HEK293 (cell line): ENCODE data around the gene GSTT4.

Source experiments
- GFI1B ChIP-seq: fragments of 450-650 bp; formaldehyde crosslinking; IDR thresholded peaks from 2 replicates; pipeline ENCODE4 v1.5.1; 2016; ENCODE audit warnings: missing biosample characterization, missing genetic modification characterization
- HOXA7 ChIP-seq: sonication (generic); formaldehyde crosslinking; IDR thresholded peaks from 2 replicates; pipeline ENCODE4 v1.8.1; 2022; ENCODE audit warnings: missing genetic modification reagents, borderline replicate concordance
- PATZ1 ChIP-seq: fragments of 450-650 bp; formaldehyde crosslinking; IDR thresholded peaks from 2 replicates; pipeline ENCODE4 v1.5.1; 2016; ENCODE audit warnings: missing biosample characterization, missing genetic modification characterization
- PBX3 ChIP-seq: sonication (generic); formaldehyde crosslinking; IDR thresholded peaks from 2 replicates; pipeline ENCODE4 v1.8.1; 2022; ENCODE audit warnings: mild to moderate bottlenecking, moderate library complexity, missing genetic modification reagents
- PRDM2 ChIP-seq: fragments of 450-650 bp; formaldehyde crosslinking; IDR thresholded peaks from 2 replicates; pipeline ENCODE4 v1.5.1; 2016; ENCODE audit warnings: missing biosample characterization, missing genetic modification characterization, borderline replicate concordance
- PRDM6 ChIP-seq: fragments of 450-650 bp; formaldehyde crosslinking; IDR thresholded peaks from 2 replicates; pipeline ENCODE4 v1.5.1; 2017; ENCODE audit warnings: missing biosample characterization, missing genetic modification characterization
- REPIN1 ChIP-seq: fragments of 450-650 bp; formaldehyde crosslinking; IDR thresholded peaks from 2 replicates; pipeline ENCODE4 v1.5.1; 2017; ENCODE audit warnings: missing biosample characterization, missing genetic modification characterization, low read depth
- SP2 ChIP-seq: fragments of 450-650 bp; formaldehyde crosslinking; IDR thresholded peaks from 2 replicates; pipeline ENCODE4 v1.5.1; 2016; ENCODE audit warnings: missing biosample characterization, missing genetic modification characterization
- YY2 ChIP-seq: fragments of 450-650 bp; formaldehyde crosslinking; IDR thresholded peaks from 2 replicates; pipeline ENCODE4 v1.5.1; 2016; ENCODE audit warnings: missing biosample characterization, missing genetic modification characterization
- ZBTB20 ChIP-seq: fragments of 450-650 bp; formaldehyde crosslinking; IDR thresholded peaks from 2 replicates; pipeline ENCODE4 v1.5.1; 2016; ENCODE audit warnings: missing biosample characterization, missing genetic modification characterization
- ZBTB48 ChIP-seq: fragments of 450-650 bp; formaldehyde crosslinking; IDR thresholded peaks from 2 replicates; pipeline ENCODE4 v1.5.1; 2016; ENCODE audit warnings: missing biosample characterization, missing genetic modification characterization
- ZNF112 ChIP-seq: fragments of 450-650 bp; formaldehyde crosslinking; IDR thresholded peaks from 2 replicates; pipeline ENCODE4 v1.5.0; 2017; ENCODE audit warnings: missing biosample characterization, missing genetic modification characterization
- ZNF132 ChIP-seq: fragments of 450-650 bp; formaldehyde crosslinking; IDR thresholded peaks from 2 replicates; pipeline ENCODE4 v1.5.1; 2017; ENCODE audit warnings: missing biosample characterization, missing genetic modification characterization, borderline replicate concordance
- ZNF157 ChIP-seq: fragments of 450-650 bp; formaldehyde crosslinking; IDR thresholded peaks from 2 replicates; pipeline ENCODE4 v1.5.1; 2016; ENCODE audit warnings: missing biosample characterization, missing genetic modification characterization
- ZNF223 ChIP-seq: fragments of 450-650 bp; formaldehyde crosslinking; IDR thresholded peaks from 2 replicates; pipeline ENCODE4 v1.5.1; 2016; ENCODE audit warnings: missing biosample characterization, missing genetic modification characterization
- ZNF23 ChIP-seq: fragments of 450-650 bp; formaldehyde crosslinking; IDR thresholded peaks from 2 replicates; pipeline ENCODE4 v1.5.1; 2016; ENCODE audit warnings: missing biosample characterization, missing genetic modification characterization, borderline replicate concordance
- ZNF324 ChIP-seq: fragments of 450-650 bp; formaldehyde crosslinking; IDR thresholded peaks from 2 replicates; pipeline ENCODE4 v1.5.1; 2016; ENCODE audit warnings: missing biosample characterization, missing genetic modification characterization
- ZNF510 ChIP-seq: fragments of 450-650 bp; formaldehyde crosslinking; IDR thresholded peaks from 2 replicates; pipeline ENCODE4 v1.5.1; 2018; ENCODE audit warnings: mild to moderate bottlenecking, missing genetic modification characterization, missing biosample characterization; ENCODE audit not compliant: insufficient replicate concordance
- ZNF513 ChIP-seq: fragments of 450-650 bp; IDR thresholded peaks from 2 replicates; pipeline ENCODE4 v1.5.1; 2018; ENCODE audit warnings: missing biosample characterization, missing genetic modification characterization
- ZNF555 ChIP-seq: fragments of 450-650 bp; formaldehyde crosslinking; conservative IDR thresholded peaks from 2 replicates; pipeline ENCODE4 v1.5.1; 2017; ENCODE audit warnings: missing biosample characterization, mild to moderate bottlenecking, missing genetic modification characterization, inconsistent platforms
- ZNF558 ChIP-seq: fragments of 450-650 bp; formaldehyde crosslinking; IDR thresholded peaks from 2 replicates; pipeline ENCODE4 v1.5.1; 2016; ENCODE audit warnings: missing biosample characterization, missing genetic modification characterization
- ZNF623 ChIP-seq: fragments of 450-650 bp; formaldehyde crosslinking; IDR thresholded peaks from 2 replicates; pipeline ENCODE4 v1.5.1; 2016; ENCODE audit warnings: missing biosample characterization, missing genetic modification characterization
- ZNF624 ChIP-seq: fragments of 450-650 bp; formaldehyde crosslinking; IDR thresholded peaks from 2 replicates; pipeline ENCODE4 v1.5.1; 2017; ENCODE audit warnings: missing biosample characterization, missing genetic modification characterization
- ZNF660 ChIP-seq: fragments of 450-650 bp; IDR thresholded peaks from 2 replicates; pipeline ENCODE4 v1.5.1; 2018; ENCODE audit warnings: missing biosample characterization, mild to moderate bottlenecking, missing genetic modification characterization
- ZNF707 ChIP-seq: fragments of 450-650 bp; formaldehyde crosslinking; IDR thresholded peaks from 2 replicates; pipeline ENCODE4 v1.5.1; 2016; ENCODE audit warnings: missing biosample characterization, missing genetic modification characterization
- ZNF785 ChIP-seq: fragments of 450-650 bp; formaldehyde crosslinking; IDR thresholded peaks from 2 replicates; pipeline ENCODE4 v1.5.1; 2016; ENCODE audit warnings: missing biosample characterization, missing genetic modification characterization
- ZNF791 ChIP-seq: fragments of 450-650 bp; formaldehyde crosslinking; IDR thresholded peaks from 2 replicates; pipeline ENCODE4 v1.5.1; 2016; ENCODE audit warnings: missing biosample characterization, missing genetic modification characterization
- ZNF792 ChIP-seq: fragments of 450-650 bp; formaldehyde crosslinking; IDR thresholded peaks from 2 replicates; pipeline ENCODE4 v1.5.1; 2016; ENCODE audit warnings: missing biosample characterization, missing genetic modification characterization
- ZSCAN30 ChIP-seq: fragments of 450-650 bp; IDR thresholded peaks from 2 replicates; pipeline ENCODE4 v1.5.1; 2018; ENCODE audit warnings: missing biosample characterization, mild to moderate bottlenecking, missing genetic modification characterization, moderate library complexity
- ZXDB ChIP-seq: fragments of 450-650 bp; formaldehyde crosslinking; IDR thresholded peaks from 2 replicates; pipeline ENCODE4 v1.5.1; 2016; ENCODE audit warnings: missing biosample characterization, missing genetic modification characterization

GSTT4 gene

GRCh38 chr22:24026733-24027132, 21.5 kb upstream of the GSTT4 start (continued):
- peak; percentile 98 for TF ChIP-seq ZSCAN30
- no peak for TF ChIP-seq ZNF510 (tag by site-specific recombination)
- TF ChIP-seq ZNF132 (tag by site-specific recombination) = no peak
- TF ChIP-seq ZNF324 = peak; percentile 65; the same call in 1 of the 2 replicates
- no peak for TF ChIP-seq ZNF112 (tag by site-specific recombination)
- no peak for TF ChIP-seq ZNF23 (tag by site-specific recombination)
- no peak for TF ChIP-seq PRDM2 (tag by site-specific recombination)
- peak; percentile 90 for TF ChIP-seq ZXDB
- TF ChIP-seq YY2 = no peak
- TF ChIP-seq ZNF223 (tag by site-specific recombination) = no peak
- TF ChIP-seq PBX3 (CRISPR knock-in tag) = no peak
- no peak for TF ChIP-seq ZNF791 (tag by site-specific recombination)
- no peak for TF ChIP-seq ZNF785 (tag by site-specific recombination)
- TF ChIP-seq GFI1B (tag by site-specific recombination) = peak; percentile 91
- no peak for TF ChIP-seq ZNF707 (tag by site-specific recombination)
- no peak for TF ChIP-seq ZNF555 (tag by site-specific recombination)
- TF ChIP-seq ZNF623 (tag by site-specific recombination) = no peak
- TF ChIP-seq ZNF660 (tag by site-specific recombination) = no peak
- TF ChIP-seq ZNF513 (tag by site-specific recombination) = no peak
- TF ChIP-seq PATZ1 (tag by site-specific recombination) = no peak
- no peak for TF ChIP-seq ZNF558 (tag by site-specific recombination)
- TF ChIP-seq ZBTB20 (tag by site-specific recombination) = no peak
- TF ChIP-seq ZNF624 (tag by site-specific recombination) = no peak
- no peak for TF ChIP-seq REPIN1 (tag by site-specific recombination)
- no peak for TF ChIP-seq ZBTB48 (tag by site-specific recombination)
- no peak for TF ChIP-seq HOXA7 (CRISPR knock-in tag)
- no peak for TF ChIP-seq ZNF157 (tag by site-specific recombination)
- peak; percentile 95 for TF ChIP-seq PRDM6 (tag by site-specific recombination)
- TF ChIP-seq SP2 (tag by site-specific recombination) = no peak
- no peak for TF ChIP-seq ZNF792 (tag by site-specific recombination)
